NCI-H748 treated with DMSO at 0.1 percent for 48 hours (cell line): Measurements from ENCODE around the gene SENP7.
"Not testable (repeated sequence)": the region's sequence is repeated elsewhere in the genome, so short reads cannot be mapped to it uniquely, and the experiment has no call there.

Experiments
- DNase-seq: peaks from one replicate; lab custom pipeline; 2025; lab: John Stamatoyannopoulos, UW

Gene SENP7

DNA sequence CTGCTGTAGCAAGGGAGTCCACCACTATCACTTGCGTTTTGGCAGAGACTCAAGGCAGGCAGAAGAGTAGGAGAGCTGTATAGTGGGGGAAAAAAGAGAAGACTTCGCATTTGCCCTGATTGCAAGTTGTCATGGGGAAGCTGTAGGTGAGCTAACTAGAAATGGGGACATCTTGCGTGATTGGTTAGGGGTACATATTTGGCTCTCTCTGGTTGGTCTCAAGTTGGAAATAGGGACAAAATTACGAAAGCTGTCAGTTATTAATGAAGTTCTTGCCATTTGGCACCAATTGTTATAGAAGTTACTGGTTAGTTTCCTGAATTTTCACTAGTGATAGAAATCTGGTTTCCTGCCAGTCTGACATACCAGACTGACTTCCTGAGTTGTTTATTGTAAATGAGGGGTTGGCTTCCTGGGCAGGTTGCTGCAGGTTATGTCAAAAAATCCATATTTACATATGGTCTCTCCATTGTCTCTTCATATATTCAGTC, 8.2 kb upstream of the SENP7 start:
- no peak for DNase-seq

DNA sequence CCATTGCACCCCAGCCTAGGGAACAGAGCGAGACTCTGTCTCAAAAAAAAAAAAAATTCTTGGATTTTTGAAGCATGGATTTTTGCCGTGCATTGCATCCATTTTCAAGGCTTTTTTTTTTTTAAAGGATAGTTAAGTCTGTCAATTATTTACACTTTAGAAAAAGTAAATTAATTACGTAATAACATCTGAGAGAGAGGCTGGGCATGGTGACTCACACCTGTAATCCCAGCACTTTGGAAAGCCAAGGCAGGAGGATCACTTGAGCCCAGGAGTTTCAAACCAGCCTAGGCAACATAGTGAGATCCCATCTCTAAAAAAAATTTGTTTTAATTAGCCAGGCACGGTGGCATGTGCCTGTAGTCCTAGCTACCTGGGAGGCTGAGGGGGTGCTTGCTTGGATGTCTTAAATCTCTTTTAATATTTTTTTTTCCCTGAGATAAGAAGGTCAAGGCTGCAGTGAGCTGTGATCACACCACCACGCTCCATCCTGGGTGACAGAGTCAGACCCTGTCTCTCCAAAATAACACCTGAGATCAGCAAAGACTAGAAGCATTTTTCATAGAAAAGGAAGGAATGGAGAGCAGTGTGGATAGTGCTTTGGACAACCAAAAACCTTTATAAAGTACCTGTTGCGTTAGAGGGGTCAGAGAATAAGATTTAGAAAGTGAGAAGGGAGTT, 6.8 kb upstream of the SENP7 start:
- no peak for DNase-seq

DNA sequence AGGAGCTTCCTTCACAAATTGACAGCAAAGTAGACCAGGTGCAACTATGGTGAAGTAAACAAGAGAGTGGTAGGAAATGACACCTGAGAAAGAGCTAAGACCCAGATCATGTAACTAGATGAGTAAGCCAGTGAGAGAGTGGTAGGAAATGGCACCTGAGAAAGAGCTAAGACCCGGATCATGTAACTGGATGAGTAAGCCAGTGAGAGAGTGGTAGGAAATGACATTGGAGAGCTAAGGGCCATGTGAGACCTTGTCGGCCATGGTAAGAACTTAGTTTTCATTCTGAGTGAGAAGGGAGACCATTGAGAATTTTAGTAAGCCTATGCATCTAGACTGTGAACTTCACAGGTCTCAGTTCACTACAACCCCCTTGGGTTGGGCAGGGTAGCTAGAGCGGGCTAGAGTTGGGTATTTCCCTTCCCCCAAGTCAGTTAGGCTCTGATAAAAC, 5.4 kb upstream of the SENP7 start:
- no peak for DNase-seq

DNA sequence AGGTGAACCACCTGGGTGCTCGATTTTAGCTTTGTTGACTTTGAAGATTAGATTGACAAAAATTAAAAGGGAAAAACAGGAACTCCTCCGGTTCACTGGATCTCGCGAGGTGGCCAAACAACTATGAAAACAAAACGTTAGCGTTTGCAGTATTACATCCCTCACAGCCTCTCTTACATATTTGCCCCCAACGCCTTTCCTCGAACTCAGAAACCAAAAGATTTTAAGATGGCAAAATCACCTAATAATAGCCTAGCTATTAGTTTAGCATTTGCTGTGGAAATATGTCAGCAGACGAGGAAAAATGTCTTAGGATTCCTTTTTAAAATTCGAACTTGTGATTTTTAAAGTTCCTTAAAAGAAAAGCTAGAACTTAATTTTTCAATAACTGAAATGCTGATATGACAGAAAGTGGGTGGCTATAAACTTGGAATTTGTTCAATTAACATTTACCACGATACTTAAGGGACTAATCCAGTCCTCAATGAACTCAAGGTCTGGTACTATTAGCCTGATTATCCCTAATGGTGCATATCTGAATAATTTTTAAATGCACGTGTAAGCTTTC, 491 bp upstream of the SENP7 start:
- DNase-seq = no peak

DNA sequence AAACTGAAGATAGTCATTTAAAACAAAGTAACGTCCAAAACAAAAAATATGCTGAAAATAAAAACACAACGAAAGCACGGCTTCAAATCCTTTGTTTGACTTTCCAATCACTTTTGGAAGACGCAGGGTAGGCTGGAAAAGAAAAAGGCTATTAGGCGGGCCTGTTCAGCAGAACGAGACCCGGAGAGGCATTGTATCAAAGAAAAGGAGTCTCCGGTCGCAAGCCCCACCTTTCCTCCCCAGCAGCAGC, 691 bp downstream of the SENP7 start:
- DNase-seq = no peak

DNA sequence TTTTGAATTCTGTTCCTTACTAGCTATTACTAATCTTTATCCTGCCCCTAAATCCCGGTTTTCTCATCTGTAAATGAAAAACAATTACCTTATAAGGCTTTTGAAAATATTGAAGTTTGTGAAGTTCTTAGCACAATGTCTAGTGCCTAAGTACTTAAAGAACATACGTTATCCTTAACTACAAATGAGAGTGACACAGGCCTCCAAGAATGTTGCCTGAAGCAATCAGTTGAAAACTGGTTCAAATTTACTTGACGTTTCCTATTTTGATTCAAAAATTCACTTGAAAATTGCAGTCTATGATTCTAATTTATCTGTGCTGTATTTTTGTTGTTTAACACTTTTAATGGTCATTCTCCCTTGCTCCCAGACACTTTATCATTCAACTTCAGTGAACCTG, 3.2 kb downstream of the SENP7 start:
- DNase-seq = no peak

DNA sequence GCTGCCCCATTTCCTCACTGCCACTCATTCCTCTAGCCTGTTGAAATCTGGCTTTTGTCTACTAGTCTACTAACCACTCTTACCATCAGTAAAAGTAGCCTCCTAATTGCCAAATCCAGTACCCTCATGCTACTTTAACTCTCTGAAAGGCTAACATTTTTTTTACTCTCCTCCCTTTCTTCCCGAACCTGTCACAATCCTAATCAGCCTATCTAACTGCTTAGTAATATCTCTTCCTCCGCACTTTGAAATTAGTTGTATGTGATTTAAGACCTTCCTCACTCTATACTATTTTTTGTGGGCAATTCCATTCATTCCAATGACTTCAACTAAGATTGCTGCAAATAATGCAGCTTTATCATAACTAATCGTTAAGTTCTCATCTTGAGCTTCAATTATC, 3.7 kb downstream of the SENP7 start:
- DNase-seq = no peak

DNA sequence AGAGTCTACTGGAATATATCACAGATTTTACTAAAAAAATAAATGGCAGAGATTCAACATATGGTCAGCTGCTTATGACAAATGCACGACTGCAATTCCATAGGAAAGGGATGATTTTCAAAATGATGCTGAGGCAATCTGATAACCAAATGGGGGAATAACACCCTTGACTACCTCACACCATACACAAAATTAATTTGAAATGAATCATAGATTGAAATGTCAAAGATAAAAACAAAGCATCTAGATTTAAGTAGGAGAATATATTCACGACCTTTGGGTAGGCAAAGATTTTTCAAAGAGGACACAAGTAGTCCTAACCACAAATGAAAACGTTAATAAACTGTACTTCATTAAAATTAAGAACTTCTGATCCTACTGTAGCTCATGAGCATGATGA, 11.2 kb downstream of the SENP7 start:
- no peak for DNase-seq

DNA sequence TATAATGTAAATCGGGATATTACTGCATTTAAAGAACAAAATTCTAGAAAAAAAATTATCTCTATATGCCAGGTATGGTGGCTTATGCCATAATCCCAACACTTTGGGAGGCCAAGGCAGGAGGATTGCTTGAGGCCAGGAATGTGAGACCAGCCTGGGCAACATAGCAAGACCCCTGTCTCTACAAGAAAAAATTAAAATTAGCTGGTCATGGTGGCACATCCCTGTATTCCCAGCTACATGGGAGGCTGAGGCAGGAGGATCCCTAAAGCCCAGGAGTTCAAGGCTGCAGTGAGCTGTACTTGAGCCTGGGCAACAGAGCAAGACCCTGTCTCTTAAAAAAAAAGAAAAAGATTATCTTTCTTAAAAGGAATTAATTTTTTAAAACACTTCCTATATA, 12.8 kb downstream of the SENP7 start:
- no peak for DNase-seq

DNA sequence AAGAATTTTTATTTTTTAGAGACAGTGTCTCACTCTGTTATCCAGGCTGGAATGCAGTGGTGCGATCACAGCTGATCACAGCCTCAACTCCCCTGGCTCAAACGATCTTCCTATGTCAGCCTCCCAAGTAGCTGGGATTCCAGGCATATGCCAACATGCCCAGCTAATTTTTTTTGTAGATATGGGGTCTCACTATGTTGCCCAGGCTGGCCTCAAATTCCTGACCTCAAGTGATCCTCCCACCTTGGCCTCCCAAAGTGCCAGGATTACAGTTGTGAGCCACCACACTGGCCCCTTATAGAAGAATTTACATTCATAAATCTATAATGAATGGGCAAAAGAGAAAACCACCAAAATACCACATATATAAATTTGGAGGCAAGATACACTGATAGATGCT, 15.2 kb downstream of the SENP7 start:
- no peak for DNase-seq

DNA sequence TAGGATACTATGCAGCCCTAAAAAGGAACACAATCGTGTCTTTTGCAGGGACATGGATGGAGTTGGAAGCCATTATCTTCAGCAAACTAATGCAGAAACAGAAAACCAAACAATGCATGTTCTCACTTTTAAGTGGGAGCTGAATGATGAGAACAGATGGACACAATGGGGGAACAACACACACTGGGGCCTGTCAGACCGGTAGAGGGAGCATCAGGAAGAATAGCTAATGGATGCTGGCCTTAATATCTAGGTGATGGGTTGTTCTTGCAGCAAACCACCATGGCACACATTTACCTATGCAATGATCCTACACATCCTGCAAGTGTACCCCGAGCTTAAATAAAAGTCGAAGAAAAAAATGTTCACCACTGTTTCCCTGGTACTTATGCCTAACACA, 17.5 kb downstream of the SENP7 start:
- DNase-seq = no peak

DNA sequence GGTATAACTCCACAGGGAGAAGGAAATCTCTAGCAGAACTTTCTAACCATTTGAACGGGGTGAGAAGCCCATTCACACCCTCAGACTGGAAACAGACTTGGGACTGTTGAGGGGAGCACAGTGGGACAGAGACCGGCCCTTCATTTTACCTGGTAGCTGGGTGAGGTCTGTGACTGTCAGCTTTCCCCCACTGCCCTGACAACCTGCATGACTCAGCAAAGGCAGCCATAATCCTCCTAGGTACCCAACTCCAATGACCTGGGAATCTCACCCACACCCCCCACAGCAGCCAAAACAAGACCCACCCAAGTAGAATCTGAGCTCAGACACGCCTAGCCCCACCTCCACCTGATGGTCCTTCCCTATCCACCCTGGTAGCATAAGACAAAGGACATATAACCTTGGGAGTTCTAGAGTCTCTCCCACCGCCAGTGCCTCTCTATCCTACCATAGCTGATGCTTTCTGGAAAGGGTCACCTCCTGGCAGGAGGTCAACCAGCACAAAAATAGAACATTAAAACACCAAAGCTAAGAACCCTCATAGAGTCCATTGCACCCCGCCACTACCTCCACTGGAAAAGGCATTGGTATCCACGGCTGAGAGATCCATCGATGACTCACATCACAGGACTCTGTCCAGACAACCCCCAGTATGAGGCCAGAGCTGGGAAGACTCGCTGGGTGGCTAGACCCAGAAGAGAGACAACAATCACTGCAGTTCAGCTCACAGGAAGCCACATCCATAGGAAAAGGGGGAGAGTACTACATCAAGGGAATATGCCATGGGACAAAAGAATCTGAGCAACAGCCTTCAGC, 28.0 kb downstream of the SENP7 start:
- no peak for DNase-seq

DNA sequence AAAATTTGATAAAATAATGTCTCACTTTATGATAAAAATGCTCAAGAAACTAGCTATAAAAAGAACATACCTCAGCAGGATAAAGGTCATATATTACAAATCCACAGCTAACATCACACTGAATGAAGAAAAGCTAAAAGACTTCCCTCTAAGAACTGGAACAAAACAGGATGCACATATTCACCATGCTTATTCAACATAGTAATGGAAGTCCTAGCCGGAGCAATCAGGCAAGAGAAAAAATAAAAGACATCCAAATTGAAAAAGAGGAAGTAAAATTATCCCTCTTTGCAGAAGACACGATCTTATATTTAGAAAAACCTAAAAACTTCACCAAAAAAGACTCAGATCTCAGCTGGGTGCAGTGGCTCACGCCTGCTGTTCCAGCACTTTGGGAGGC, 34.0 kb downstream of the SENP7 start:
- DNase-seq = no peak

DNA sequence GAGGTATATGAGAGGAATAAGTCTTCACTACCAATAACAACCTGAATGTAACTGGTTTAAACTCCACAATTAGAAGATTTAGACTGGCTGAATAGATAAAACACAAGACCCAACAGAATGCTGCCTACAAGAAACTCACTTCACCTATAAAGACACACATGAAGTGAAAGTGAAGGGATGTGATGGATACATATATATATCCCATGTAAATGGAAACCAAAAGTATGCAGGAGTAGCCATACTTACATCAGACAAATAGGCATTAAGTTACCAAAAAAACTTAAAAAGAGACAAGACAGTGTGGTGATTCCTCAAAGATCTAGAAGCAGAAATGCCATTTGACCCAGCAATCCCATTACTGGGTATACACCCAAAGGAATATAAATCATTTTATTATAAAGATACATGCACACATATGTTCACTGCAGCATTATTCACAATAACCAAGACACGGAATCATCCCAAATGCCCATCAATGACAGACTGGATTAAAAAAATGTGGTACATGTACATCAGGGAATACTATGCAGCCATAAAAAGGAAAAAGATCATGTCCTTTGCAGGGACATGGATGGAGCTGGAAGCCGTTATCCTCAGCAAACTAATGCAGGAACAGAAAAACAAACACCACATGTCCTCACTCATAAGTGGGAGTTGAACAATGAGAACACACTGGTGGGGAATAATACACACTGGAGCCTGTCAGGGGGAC, 38.0 kb downstream of the SENP7 start:
- not testable (repeated sequence) for DNase-seq

DNA sequence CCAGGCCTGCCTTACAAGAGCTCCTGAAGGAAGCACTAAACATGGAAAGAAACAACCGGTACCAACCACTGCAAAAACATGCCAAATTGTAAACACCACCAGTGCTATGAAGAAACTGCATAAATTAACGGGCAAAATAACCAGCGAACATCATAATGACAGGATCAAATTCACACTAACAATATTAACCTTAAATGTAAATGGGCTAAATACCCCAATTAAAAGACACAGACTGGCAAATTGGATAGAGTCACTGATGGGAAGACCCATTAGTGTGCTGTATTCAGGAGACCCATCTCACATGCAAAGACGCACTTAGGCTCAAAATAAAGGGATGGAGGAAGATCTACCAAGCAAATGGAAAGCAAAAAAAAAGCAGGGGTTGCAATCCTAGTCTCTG, 44.3 kb downstream of the SENP7 start:
- DNase-seq = not testable (repeated sequence)

DNA sequence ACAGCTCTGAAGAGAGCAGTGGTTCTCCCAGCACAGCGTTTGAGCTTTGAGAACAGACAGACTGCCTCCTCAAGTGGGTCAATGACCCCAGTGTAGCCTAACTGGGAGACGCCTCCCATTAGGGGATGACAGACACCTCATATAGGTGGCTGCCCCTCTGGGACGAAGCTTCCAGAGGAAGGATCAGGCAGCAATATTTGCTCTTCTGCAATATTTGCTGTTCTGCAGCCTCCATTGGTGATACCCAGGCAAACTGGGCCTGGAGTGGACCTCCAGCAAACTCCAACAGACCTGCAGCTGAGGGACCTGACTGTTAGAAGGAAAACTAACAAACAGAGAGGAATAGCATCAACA, 45.7 kb downstream of the SENP7 start:
- DNase-seq = not testable (repeated sequence)

DNA sequence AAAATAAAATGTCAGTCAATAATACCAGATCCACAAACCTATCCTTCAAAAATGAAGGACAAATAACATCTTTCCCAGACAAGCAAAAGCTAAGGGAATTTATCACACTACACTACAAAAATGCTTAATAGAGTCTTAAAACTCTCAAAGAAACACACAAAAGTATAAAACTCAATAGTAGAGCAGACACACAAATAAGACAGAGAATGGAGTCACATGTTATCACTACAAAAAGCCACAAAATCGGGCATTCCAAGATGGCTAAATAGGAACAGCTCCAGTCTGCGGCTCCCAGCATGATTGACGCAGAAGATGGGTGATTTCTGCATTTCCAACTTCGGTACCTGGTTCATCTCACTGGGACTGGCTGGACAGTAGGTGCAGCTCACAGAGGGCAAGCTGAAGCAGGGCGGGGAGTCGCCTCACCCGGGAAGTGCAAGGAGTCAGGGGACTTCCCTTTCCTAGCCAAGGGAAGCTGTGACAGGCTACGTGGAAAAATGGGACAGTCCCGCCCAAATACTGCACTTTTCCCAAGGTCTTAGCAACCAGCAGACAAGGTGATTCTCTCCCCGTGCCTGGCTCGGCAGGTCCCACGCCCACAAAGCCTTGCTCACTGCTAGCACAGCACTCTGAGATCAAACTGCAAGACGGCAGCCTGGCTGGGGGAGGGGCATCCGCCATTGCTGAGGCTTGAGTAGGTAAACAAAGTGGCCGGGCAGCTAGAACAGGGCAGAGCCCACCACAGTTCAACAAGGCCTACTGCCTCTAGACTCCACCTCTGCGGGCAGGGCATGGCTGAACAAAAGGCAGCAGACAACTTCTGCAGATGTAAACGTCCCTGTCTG, 46.3 kb downstream of the SENP7 start:
- DNase-seq = no peak

DNA sequence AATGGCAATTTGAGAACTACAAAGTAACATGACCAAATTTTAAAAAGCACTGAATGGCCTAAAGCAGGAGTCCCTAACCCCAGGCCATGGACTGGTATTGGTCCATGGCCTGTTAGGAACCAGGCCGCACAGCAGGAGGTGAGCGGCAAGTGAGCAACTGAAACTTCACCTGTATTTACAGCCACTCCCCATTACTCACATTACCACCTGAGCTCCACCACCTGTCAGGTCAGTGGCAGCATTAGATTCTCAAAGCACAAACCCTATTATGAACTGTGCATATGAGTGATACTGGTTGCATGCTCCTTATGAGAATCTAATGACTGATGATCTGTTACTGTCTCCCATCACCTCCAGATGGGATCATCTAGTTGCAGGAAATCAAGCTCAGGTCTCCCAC, 48.8 kb downstream of the SENP7 start:
- no peak for DNase-seq

DNA sequence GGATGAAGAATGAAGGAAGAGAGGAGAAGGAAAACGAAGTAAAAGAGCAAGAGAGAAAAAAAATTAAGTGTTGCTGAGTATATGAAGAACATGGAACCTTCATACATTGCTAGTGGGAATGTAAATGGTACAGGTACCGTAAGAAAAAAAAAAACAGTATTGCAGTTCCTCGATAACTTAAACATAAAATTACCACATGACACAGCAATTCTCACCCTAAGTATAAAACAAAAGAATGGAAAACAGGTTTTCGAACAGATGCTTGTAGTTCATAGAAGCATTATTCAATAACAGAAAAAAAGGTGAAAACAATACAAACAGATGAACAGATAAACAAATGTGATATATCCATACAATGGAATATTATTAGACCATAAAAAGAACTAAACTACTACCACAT, 51.6 kb downstream of the SENP7 start:
- DNase-seq = no peak

DNA sequence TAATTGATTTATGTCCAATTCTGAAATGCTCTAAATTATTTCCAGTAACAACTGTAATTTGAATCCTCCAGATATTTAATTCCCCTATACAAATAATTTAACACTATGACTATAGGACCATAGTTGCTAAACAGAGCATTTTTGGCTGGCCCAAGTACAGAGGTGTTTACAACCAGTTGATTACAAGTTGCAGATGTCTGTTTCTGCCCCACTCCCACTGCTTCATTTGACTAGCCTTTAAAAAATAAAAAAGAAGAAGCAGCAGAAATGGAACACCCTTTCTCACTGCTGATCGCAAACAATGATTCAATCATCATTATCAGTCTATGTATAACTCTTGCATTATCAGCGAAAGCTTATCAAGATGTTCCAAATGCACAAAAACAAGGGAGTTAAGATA, 54.6 kb downstream of the SENP7 start:
- DNase-seq = no peak

DNA sequence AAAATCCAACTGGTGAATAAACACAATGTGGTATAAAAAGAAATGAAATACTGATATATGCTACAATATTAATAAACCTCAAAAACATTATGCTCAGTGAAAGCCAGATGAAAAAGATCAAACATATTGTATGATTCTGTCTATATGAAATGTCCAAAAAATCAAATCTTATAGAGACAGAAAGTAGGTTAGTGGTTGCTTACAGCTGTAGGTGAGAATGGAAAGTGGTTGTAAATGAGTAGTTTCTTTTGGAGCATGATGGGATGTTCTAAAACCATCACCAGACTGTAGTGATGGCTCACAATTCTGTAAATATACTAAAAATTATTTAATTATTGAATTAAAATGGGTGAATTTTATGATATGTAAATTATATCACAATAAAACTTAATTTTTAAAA, 58.4 kb downstream of the SENP7 start:
- DNase-seq = no peak

DNA sequence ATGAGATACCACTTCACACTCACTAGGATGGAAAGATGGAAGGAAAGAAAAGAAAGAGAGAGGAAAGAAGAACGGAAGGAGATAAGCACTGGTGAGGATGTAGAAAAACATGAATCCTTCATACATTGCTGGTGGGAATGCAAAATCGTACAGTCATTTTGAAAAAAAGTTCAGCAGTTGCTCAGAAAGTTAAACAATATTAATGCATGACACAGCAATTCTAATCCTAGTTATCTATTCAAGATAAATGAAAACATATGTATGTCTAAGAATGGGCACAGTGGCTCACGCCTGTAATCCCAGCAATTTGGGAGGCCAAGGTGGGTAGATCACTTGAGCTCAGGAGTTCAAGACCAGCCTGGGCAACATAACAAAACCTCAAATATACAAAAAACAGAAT, 59.1 kb downstream of the SENP7 start:
- no peak for DNase-seq
